ENCODE results near the gene MPDZ.

MPDZ gene

DNA sequence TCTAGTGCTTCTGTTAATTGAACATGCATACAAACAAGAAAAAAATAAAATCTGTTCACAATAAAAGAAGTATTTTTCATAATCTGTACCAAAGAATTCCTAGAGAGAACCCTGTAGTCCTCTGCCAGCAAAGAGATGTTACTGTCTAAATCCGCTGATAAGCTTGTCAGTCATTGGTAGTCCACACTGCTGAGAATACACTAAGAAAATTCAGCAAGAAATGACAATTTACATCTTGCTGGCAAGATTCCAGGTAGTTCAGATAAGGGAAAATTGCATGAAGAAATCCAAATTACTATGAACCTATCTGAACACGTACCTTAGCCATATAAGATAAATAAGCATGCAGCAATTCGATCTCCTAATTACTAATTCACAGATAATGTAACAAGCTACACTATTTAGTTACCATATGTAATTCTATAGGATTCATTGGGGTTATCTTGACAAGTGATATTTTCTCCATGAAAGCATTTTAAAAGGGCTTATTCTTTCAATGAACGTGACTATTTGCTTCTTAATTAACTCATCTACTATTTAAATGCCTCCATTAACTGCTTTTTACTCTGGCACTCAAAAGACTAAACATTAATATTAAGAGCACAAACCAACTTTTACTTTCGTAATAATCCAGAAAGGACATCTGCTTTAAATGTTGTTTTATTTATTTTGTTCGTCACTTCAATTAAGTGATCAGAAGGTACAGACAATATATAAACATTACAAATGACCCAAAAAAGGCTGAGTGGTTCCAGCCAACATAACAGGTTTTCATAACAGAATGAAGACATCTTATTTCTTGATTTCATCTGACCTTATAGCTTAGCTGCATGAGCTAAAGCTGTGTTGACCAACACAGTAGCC lies 9.7 kb downstream of the MPDZ start:
- TF ChIP-seq SPI1 (IDR thresholded peaks at IDR 0.05; ENCODE audit: borderline replicate concordance, low read depth) (no peak), REST (IDR thresholded peaks at IDR 0.05; ENCODE audit: insufficient replicate concordance, low read depth) (no peak), GABPA (IDR thresholded peaks at IDR 0.05; ENCODE audit: low read depth) (no peak), POLR2AphosphoS5 (IDR thresholded peaks at IDR 0.05; ENCODE audit: low read depth) (no peak)
- TF ChIP-seq, protein P1, sequence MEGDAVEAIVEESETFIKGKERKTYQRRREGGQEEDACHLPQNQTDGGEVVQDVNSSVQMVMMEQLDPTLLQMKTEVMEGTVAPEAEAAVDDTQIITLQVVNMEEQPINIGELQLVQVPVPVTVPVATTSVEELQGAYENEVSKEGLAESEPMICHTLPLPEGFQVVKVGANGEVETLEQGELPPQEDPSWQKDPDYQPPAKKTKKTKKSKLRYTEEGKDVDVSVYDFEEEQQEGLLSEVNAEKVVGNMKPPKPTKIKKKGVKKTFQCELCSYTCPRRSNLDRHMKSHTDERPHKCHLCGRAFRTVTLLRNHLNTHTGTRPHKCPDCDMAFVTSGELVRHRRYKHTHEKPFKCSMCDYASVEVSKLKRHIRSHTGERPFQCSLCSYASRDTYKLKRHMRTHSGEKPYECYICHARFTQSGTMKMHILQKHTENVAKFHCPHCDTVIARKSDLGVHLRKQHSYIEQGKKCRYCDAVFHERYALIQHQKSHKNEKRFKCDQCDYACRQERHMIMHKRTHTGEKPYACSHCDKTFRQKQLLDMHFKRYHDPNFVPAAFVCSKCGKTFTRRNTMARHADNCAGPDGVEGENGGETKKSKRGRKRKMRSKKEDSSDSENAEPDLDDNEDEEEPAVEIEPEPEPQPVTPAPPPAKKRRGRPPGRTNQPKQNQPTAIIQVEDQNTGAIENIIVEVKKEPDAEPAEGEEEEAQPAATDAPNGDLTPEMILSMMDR (IDR thresholded peaks at IDR 0.05; ENCODE audit: insufficient read depth, low read length): no peak
- Histone ChIP-seq H3K27me3 (ENCODE audit: insufficient read depth, poor library complexity, severe bottlenecking) (no peaks in the 10 kb centered on the region), H3K4me3 (replicated peaks; ENCODE audit: insufficient read depth, low read length) (no peak overlapping the region), H3K27ac (replicated peaks) (no peak overlapping the region)
- DNase-seq (ENCODE audit: low read depth in 1 of 2, low spot score in 1 of 2): no peak

GRCh38 chr9:13268469-13268868 lies 11.0 kb downstream of the MPDZ start:
- Histone ChIP-seq H3K4me3 (replicated peaks; ENCODE audit: insufficient read depth, low read length) (no peak overlapping the region), H3K27me3 (ENCODE audit: insufficient read depth, poor library complexity, severe bottlenecking) (no peaks in the 10 kb centered on the region), H3K27ac (replicated peaks) (no peak overlapping the region)
- TF ChIP-seq SPI1 (IDR thresholded peaks at IDR 0.05; ENCODE audit: borderline replicate concordance, low read depth) (no peak), GABPA (IDR thresholded peaks at IDR 0.05; ENCODE audit: low read depth) (no peak), REST (IDR thresholded peaks at IDR 0.05; ENCODE audit: insufficient replicate concordance, low read depth) (no peak), POLR2AphosphoS5 (IDR thresholded peaks at IDR 0.05; ENCODE audit: low read depth) (no peak)
- TF ChIP-seq, protein P1 (IDR thresholded peaks at IDR 0.05; ENCODE audit: insufficient read depth, low read length): no peak
- DNase-seq (ENCODE audit: low read depth in 1 of 2, low spot score in 1 of 2): no peak

GRCh38 chr9:13267743-13268142 lies 11.7 kb downstream of the MPDZ start:
- Histone ChIP-seq H3K4me3 (replicated peaks; ENCODE audit: insufficient read depth, low read length) (no peak overlapping the region), H3K27ac (replicated peaks) (no peak overlapping the region), H3K27me3 (ENCODE audit: insufficient read depth, poor library complexity, severe bottlenecking) (no peaks in the 10 kb centered on the region)
- TF ChIP-seq SPI1 (IDR thresholded peaks at IDR 0.05; ENCODE audit: borderline replicate concordance, low read depth) (no peak), REST (IDR thresholded peaks at IDR 0.05; ENCODE audit: insufficient replicate concordance, low read depth) (no peak), POLR2AphosphoS5 (IDR thresholded peaks at IDR 0.05; ENCODE audit: low read depth) (no peak), GABPA (IDR thresholded peaks at IDR 0.05; ENCODE audit: low read depth) (no peak)
- TF ChIP-seq, protein P1 (IDR thresholded peaks at IDR 0.05; ENCODE audit: insufficient read depth, low read length): no peak
- DNase-seq (ENCODE audit: low read depth in 1 of 2, low spot score in 1 of 2): no peak

Measured in HL-60 (cell line).